Neural progenitor cell (in vitro differentiated cells): ENCODE results near the gene RASSF3. TPM values are rescaled to one million over a fixed set of nuclear protein-coding genes. Genes with fewer than 3 reads are reported as not detected.
"Not testable (repeated sequence)": the region's sequence is repeated elsewhere in the genome, so short reads cannot be mapped to it uniquely, and the experiment has no call there.

Experiments
- DNase-seq: peaks from one replicate; pipeline ENCODE4 v3.0.0-alpha.2; 2016; ENCODE audit warnings: low spot score
- H2AFZ ChIP-seq: fragments of 200-600 bp; sonication (generic); replicated peaks from 2 replicates; pipeline ENCODE4 v1.6.1; 2016; ENCODE audit warnings: antibody characterized with exemption
- H3F3A ChIP-seq: fragments of 200-600 bp; sonication (generic); 2 replicates; pipeline ENCODE4 v1.6.1; 2016; ENCODE audit warnings: antibody characterized with exemption, low read depth
- H3K27ac ChIP-seq: fragments of 200-600 bp; sonication (generic); 2 replicates; pipeline ENCODE4 v1.5.1; 2016; ENCODE audit warnings: mild to moderate bottlenecking
- H3K27me3 ChIP-seq: fragments of 200-600 bp; sonication (generic); 2 replicates; pipeline ENCODE4 v1.6.1; 2016; ENCODE audit warnings: mild to moderate bottlenecking, moderate library complexity
- H3K36me3 ChIP-seq: fragments of 200-600 bp; sonication (generic); 2 replicates; pipeline ENCODE4 v1.5.1; 2016
- H3K4me1 ChIP-seq: fragments of 200-600 bp; sonication (generic); 2 replicates; pipeline ENCODE4 v1.6.1; 2016; ENCODE audit warnings: mixed run types
- H3K4me2 ChIP-seq: fragments of 200-600 bp; sonication (generic); 2 replicates; pipeline ENCODE4 v1.6.1; 2016
- H3K4me3 ChIP-seq: fragments of 200-600 bp; sonication (generic); 2 replicates; pipeline ENCODE4 v1.5.1; 2016
- H3K79me2 ChIP-seq: fragments of 200-600 bp; sonication (generic); 2 replicates; pipeline ENCODE4 v1.6.1; 2016; ENCODE audit warnings: low read depth
- H3K9ac ChIP-seq: fragments of 200-600 bp; sonication (generic); 2 replicates; pipeline ENCODE4 v1.6.1; 2016
- H3K9me3 ChIP-seq: fragments of 200-600 bp; sonication (generic); 2 replicates; pipeline ENCODE4 v1.5.1; 2016; ENCODE audit warnings: low read depth
- H4K20me1 ChIP-seq: fragments of 200-600 bp; sonication (generic); 2 replicates; pipeline ENCODE4 v1.6.1; 2016; ENCODE audit warnings: low read depth
- H3K27ac Mint-ChIP-seq: 3 replicates; pipeline ENCODE4 v1.8.0; 2021; ENCODE audit warnings: mixed read lengths
- H3K27me3 Mint-ChIP-seq: 2 replicates; pipeline ENCODE4 v1.8.0; 2022; ENCODE audit warnings: low read depth, mild to moderate bottlenecking, inconsistent platforms, moderate library complexity, mixed read lengths; ENCODE audit not compliant: insufficient read depth
- H3K36me3 Mint-ChIP-seq: 3 replicates; pipeline ENCODE4 v1.8.0; 2021; ENCODE audit warnings: mixed read lengths
- H3K4me1 Mint-ChIP-seq: 3 replicates; pipeline ENCODE4 v1.8.0; 2021; ENCODE audit warnings: mixed read lengths
- H3K4me3 Mint-ChIP-seq: 3 replicates; pipeline ENCODE4 v1.8.0; 2021; ENCODE audit warnings: mild to moderate bottlenecking, moderate library complexity, mixed read lengths
- H3K9me3 Mint-ChIP-seq: 3 replicates; pipeline ENCODE4 v1.8.0; 2020; ENCODE audit warnings: mixed read lengths
- EZH2 ChIP-seq: fragments of 200-600 bp; sonication (generic); IDR thresholded peaks from 2 replicates; pipeline ENCODE4 v1.6.1; 2017; ENCODE audit warnings: antibody characterized with exemption, mild to moderate bottlenecking, moderate library complexity
- EZH2phosphoT487 ChIP-seq: fragments of 200-600 bp; sonication (generic); IDR thresholded peaks from 2 replicates; pipeline ENCODE4 v1.6.1; 2017; ENCODE audit warnings: antibody characterized with exemption
- total RNA-seq: library from RNA; depleted of rRNA; stranded (reverse); fragments of >200 nt; gene quantifications from 2 replicates; pipeline ENCODE4 v1.2.3, GENCODE V29; 2015; ENCODE audit warnings: low replicate concordance
- TF ChIP-seq, protein P1 (sequence below): fragments of 200-600 bp; sonication (generic); IDR thresholded peaks from 2 replicates; pipeline ENCODE4 v1.5.1; 2017; ENCODE audit warnings: antibody characterized with exemption, mild to moderate bottlenecking

RASSF3 gene
- total RNA-seq, 1 donor from 2014 or later: 14.5 TPM

DNA sequence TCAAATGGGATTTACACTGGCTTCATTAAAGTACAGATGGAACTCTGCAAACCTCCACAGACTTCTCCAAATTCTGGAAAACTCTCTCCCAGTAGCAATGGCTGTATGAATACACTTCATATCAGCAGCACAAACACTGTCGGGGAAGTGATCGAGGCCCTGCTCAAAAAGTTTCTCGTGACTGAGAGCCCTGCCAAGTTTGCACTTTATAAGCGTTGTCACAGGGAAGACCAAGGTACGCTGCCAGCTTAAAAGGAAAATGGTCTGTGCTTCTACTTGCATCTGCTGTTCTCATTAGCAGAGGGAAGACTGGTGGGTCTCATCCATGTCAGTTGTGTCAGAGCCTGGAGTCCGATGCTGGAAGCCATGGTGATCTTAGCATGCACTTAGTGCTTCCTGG, 77.9 kb downstream of the RASSF3 start:
- Mint-ChIP-seq H3K4me3 (no peak overlapping the region), H3K9me3 (no peaks in the 10 kb centered on the region), H3K27ac (peak overlapping the region; percentile 88), H3K4me1 (peaks cover 45% of the 10 kb centered on the region), H3K36me3 (peaks cover 18% of the 10 kb centered on the region), H3K27me3 (no peaks in the 10 kb centered on the region)
- Histone ChIP-seq H3K36me3 (no peaks in the 10 kb centered on the region), H3K27me3 (no peaks in the 10 kb centered on the region), H3F3A (peaks cover 29% of the 10 kb centered on the region), H3K9me3 (no peaks in the 10 kb centered on the region), H3K9ac (no peak overlapping the region), H2AFZ (no peak overlapping the region), H4K20me1 (peaks cover 6% of the 10 kb centered on the region), H3K4me1 (peaks cover 30% of the 10 kb centered on the region), H3K4me2 (no peak overlapping the region), H3K79me2 (peaks cover 5% of the 10 kb centered on the region), H3K27ac (no peak overlapping the region), H3K4me3 (no peak overlapping the region)
- no peak for TF ChIP-seq EZH2phosphoT487
- DNase-seq: no peak

DNA sequence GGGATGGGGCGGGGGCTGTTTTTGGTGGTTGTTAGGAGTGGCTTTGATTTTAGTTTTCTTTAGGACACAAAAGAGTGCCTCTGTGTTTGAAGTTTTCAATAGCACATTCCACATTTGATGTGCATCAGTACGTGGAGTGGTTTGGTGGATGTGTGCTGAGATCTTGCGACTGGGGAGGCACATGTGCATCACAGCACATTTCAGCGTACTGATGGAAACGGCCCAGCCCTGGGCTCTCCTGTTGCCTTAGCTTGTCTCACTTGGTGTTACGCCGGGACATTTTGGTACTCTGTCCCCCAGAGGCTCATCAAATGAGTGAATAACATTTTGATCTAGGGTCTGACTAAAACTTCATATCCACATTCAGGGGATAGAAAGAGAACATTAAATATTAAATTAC, 78.4 kb downstream of the RASSF3 start:
- no peak overlapping the region for H3K27ac ChIP-seq
- peaks cover 27% of the 10 kb centered on the region for H3K4me1 ChIP-seq
- peak overlapping the region; percentile 88 for H3K27ac Mint-ChIP-seq
- H3F3A ChIP-seq: peaks cover 24% of the 10 kb centered on the region
- H3K36me3 ChIP-seq: no peaks in the 10 kb centered on the region
- peaks cover under 1% of the 10 kb centered on the region for H4K20me1 ChIP-seq
- H3K27me3 ChIP-seq: no peaks in the 10 kb centered on the region
- no peak for DNase-seq
- no peak overlapping the region for H2AFZ ChIP-seq
- no peaks in the 10 kb centered on the region for H3K27me3 Mint-ChIP-seq
- no peak overlapping the region for H3K9ac ChIP-seq
- TF ChIP-seq, protein P1, sequence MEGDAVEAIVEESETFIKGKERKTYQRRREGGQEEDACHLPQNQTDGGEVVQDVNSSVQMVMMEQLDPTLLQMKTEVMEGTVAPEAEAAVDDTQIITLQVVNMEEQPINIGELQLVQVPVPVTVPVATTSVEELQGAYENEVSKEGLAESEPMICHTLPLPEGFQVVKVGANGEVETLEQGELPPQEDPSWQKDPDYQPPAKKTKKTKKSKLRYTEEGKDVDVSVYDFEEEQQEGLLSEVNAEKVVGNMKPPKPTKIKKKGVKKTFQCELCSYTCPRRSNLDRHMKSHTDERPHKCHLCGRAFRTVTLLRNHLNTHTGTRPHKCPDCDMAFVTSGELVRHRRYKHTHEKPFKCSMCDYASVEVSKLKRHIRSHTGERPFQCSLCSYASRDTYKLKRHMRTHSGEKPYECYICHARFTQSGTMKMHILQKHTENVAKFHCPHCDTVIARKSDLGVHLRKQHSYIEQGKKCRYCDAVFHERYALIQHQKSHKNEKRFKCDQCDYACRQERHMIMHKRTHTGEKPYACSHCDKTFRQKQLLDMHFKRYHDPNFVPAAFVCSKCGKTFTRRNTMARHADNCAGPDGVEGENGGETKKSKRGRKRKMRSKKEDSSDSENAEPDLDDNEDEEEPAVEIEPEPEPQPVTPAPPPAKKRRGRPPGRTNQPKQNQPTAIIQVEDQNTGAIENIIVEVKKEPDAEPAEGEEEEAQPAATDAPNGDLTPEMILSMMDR: no peak
- TF ChIP-seq EZH2 (no peak), EZH2phosphoT487 (no peak)
- no peaks in the 10 kb centered on the region for H3K9me3 Mint-ChIP-seq
- peaks cover 18% of the 10 kb centered on the region for H3K36me3 Mint-ChIP-seq
- H3K4me2 ChIP-seq: no peak overlapping the region
- H3K4me3 ChIP-seq: no peak overlapping the region
- H3K4me1 Mint-ChIP-seq: peaks cover 42% of the 10 kb centered on the region
- no peaks in the 10 kb centered on the region for H3K9me3 ChIP-seq
- H3K4me3 Mint-ChIP-seq: no peak overlapping the region
- peaks cover under 1% of the 10 kb centered on the region for H3K79me2 ChIP-seq

DNA sequence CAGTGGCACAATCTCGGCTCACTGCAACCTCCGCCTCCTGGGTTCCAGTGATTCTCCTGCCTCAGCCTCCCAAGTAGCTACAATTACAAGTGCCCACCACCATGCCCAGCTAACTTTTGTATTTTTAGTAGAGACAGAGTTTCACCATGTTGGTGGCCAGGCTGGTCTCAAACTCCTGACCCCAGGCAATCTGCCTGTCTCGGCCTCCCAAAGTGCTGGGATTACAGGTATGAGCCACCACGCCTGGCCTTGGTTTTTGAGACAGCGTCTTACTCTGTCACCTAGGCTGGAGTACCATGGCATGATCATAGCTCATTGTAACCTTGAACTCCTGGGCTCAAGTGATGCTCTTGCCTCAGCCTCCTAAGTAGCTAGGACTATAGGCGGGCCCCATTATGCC, 79.9 kb downstream of the RASSF3 start:
- not testable (repeated sequence) for DNase-seq, H3K27me3 ChIP-seq, H3K4me3 ChIP-seq, H3K9ac ChIP-seq, H3K27ac Mint-ChIP-seq, H3K79me2 ChIP-seq, H3K36me3 ChIP-seq, H3K27me3 Mint-ChIP-seq, H2AFZ ChIP-seq, H3K4me2 ChIP-seq, H3K27ac ChIP-seq, H4K20me1 ChIP-seq, H3K4me3 Mint-ChIP-seq, H3K9me3 Mint-ChIP-seq, H3K9me3 ChIP-seq
- Histone ChIP-seq H3F3A (peaks cover 28% of the 10 kb centered on the region), H3K4me1 (peaks cover 39% of the 10 kb centered on the region)
- H3K36me3 Mint-ChIP-seq: peaks cover 18% of the 10 kb centered on the region
- peaks cover 49% of the 10 kb centered on the region for H3K4me1 Mint-ChIP-seq

DNA sequence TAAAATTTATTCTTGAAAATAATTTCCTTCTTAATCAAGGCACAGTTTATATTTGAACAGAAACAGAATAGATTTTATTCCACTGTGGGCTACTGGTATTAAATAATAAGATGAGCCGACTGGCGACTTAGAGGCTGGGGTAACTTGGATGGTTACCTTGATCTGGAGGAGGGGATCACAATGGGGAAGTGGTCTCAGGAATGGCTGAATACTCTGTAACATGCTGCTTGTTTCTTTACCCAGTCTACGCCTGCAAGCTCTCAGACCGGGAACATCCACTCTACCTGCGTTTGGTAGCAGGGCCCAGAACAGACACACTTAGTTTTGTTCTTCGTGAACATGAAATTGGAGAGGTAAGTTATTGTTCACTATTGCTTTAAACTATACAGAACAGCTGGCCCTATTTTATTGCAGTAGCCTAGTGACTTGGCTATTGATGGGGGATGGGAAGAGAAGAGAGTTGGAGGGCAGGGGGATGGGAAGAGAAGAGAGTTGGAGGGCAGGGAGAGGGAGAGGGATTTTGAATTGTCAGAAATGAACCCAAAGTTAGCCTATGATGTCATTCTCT, 81.0 kb downstream of the RASSF3 start:
- H3K4me2 ChIP-seq: peak overlapping the region; percentile 72
- Mint-ChIP-seq H3K4me3 (peak overlapping the region; percentile 74), H3K9me3 (no peaks in the 10 kb centered on the region), H3K36me3 (peaks cover 13% of the 10 kb centered on the region), H3K27me3 (no peaks in the 10 kb centered on the region), H3K27ac (peak overlapping the region; percentile 98), H3K4me1 (peaks cover 56% of the 10 kb centered on the region)
- H2AFZ ChIP-seq: no peak overlapping the region
- no peaks in the 10 kb centered on the region for H3K36me3 ChIP-seq
- H3K9me3 ChIP-seq: no peaks in the 10 kb centered on the region
- peak; percentile 64 for DNase-seq
- no peaks in the 10 kb centered on the region for H4K20me1 ChIP-seq
- H3K27me3 ChIP-seq: no peaks in the 10 kb centered on the region
- H3K4me1 ChIP-seq: peaks cover 39% of the 10 kb centered on the region
- H3K27ac ChIP-seq: no peak overlapping the region
- H3F3A ChIP-seq: peaks cover 28% of the 10 kb centered on the region
- H3K9ac ChIP-seq: no peak overlapping the region
- H3K79me2 ChIP-seq: no peaks in the 10 kb centered on the region
- TF ChIP-seq EZH2 (no peak), EZH2phosphoT487 (no peak)
- TF ChIP-seq, protein P1: no peak
- peak overlapping the region; percentile 35 for H3K4me3 ChIP-seq
